MV-4-11 (cell line): ENCODE results near the gene SLC2A4.
A peak's percentile ranks its signal among the peaks of the same experiment; 100 is the strongest.

Experiments used
- DNase-seq: peaks from one replicate; lab custom pipeline; 2025; lab: John Stamatoyannopoulos, UW

SLC2A4 gene

DNA sequence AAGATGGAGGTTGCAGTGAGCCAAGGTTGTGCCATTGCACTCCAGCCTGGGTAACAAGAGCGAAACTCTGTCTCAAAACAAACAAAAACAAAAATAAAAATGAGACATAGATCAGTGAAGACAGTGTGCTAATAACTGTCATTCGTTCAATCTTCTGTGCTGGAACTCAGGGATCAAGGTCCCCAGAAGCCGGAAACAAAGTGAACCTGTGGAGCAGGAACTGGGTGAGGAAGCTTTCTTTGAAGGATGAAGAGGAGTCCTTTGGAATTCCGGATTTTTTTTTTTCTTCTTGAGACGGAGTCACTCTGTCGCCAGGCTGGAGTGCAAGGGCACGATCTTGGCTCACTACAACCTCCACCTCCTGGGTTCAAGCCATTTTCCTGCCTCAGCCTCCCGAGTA lies 2.1 kb upstream of the SLC2A4 start:
- no peak for DNase-seq

DNA sequence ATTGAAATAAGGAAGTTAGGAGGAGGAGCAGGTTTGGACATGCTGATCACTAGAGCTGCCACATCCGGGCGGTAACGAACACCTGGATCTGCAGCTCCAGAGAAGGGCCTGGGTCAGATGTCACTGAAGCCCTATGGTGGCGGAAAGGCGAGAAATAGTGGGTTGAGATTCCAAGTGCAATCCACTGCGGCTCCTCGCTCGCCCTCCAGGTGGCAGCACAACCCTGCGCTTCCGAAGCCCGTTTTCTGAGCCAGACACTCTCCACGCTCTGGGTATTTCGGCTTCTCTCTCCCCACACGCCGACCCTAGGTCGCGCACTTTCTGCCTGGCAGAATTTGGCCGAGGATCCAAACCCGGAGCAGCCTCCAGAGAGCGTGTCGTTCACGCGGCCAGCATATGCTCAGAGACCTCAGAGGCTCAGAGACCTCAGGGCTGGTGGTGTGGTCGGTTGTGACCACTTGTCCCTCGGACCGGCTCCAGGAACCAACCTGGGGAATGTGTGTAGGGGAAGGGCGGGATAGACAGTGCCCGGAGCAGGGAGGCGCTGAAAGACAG lies 922 bp upstream of the SLC2A4 start:
- peak; percentile 80 for DNase-seq

DNA sequence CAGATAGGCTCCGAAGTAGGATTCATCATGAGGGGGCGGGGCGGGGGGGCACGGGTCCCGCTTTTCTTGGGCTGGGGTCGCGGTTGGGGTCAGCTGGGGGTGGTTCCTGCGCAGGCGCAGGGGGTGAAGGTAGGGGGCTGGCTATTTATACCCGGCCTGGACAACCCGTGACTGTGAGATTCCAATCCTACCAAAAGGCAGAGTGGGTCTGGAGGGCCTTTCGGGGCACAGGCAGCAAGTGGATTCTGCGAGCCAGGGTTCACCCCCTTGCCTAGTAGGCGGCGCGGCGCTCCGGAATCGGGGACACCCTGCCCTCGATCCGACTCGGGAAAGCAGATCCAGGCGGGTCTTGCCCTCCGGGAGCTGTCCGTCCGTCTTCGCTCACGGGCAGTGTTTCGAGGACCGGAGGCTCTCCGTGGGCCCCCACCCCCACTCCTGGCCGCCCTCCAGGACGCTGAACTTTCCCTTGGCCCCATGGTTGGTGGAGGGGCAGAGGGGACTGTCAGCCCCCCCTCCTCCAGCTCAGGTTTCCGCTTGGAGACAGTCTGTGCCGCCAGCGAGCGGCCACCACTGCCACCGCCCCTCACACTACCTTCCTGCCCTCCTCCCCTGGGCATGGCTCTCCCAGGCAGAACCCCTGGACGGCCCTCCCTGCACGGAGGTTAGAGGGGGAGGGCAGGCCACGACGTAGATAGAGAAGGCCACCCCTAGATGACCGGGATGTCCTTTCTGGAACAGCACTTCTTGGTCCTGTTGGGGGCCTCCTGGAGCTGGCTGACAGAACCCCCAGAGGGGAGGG lies 634 bp downstream of the SLC2A4 start:
- no peak for DNase-seq

DNA sequence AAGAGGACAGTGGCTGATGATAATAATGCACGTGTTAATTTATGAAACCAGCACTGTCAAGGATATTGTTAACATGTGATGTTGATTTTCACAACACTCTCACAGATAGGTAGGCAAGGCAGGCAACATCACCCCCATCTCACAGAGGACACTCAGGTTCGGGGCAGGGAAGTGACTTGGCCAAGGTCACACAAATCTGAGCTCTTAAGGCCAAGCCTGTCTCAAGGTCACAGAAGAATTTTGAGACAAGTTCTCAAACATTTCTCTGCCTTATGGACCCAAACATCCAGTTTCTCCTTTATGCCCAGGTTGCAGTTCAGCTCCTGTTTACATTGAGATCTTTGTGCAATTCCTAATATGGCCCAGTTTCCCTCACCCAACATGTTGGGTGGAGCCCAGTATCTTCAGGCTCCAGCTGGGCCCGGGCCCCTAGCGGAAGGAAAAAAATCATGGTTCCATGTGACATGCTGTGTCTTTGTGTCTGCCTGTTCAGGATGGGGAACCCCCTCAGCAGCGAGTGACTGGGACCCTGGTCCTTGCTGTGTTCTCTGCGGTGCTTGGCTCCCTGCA lies 1.3 kb downstream of the SLC2A4 start:
- no peak for DNase-seq

DNA sequence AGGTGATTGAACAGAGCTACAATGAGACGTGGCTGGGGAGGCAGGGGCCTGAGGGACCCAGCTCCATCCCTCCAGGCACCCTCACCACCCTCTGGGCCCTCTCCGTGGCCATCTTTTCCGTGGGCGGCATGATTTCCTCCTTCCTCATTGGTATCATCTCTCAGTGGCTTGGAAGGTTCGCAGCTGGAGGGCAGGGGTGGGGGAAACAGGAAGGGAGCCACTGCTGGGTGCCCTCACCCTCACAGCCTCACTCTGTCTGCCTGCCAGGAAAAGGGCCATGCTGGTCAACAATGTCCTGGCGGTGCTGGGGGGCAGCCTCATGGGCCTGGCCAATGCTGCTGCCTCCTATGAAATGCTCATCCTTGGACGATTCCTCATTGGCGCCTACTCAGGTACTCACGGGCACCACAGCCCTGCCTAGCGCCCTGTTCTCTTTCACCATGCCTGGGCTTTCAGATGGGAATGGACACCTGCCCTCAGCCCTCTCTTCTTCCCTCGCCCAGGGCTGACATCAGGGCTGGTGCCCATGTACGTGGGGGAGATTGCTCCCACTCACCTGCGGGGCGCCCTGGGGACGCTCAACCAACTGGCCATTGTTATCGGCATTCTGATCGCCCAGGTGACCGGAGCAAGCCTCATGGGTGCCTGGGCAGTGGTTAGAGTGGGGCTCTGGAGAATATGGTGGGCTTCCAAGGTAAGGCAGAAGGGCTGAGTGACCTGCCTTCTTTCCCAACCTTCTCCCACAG lies 2.1 kb downstream of the SLC2A4 start:
- no peak for DNase-seq

DNA sequence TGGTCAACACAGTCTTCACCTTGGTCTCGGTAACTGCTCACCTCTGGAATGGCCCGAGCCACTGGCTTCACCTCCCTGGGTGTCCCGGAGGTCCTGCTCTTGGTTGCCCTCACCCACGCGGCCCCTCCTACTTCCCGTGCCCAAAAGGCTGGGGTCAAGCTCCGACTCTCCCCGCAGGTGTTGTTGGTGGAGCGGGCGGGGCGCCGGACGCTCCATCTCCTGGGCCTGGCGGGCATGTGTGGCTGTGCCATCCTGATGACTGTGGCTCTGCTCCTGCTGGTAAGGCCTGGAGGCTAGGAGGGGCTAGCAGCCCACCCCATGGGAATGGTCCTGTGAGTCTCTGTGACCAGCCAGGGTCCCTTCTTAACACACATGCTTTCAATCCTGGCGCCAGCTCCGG lies 3.4 kb downstream of the SLC2A4 start:
- DNase-seq: no peak

DNA sequence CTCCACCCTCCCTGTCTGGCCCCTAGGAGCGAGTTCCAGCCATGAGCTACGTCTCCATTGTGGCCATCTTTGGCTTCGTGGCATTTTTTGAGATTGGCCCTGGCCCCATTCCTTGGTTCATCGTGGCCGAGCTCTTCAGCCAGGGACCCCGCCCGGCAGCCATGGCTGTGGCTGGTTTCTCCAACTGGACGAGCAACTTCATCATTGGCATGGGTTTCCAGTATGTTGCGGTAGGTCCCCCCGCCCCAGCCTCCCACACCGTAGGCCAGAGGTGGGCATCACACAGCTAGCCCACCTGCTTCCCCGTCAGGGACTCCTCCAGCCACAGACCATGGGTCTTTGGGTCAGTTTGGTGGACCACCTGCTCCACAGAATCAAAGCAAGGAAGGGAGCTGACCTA lies 4.2 kb downstream of the SLC2A4 start:
- DNase-seq: no peak

DNA sequence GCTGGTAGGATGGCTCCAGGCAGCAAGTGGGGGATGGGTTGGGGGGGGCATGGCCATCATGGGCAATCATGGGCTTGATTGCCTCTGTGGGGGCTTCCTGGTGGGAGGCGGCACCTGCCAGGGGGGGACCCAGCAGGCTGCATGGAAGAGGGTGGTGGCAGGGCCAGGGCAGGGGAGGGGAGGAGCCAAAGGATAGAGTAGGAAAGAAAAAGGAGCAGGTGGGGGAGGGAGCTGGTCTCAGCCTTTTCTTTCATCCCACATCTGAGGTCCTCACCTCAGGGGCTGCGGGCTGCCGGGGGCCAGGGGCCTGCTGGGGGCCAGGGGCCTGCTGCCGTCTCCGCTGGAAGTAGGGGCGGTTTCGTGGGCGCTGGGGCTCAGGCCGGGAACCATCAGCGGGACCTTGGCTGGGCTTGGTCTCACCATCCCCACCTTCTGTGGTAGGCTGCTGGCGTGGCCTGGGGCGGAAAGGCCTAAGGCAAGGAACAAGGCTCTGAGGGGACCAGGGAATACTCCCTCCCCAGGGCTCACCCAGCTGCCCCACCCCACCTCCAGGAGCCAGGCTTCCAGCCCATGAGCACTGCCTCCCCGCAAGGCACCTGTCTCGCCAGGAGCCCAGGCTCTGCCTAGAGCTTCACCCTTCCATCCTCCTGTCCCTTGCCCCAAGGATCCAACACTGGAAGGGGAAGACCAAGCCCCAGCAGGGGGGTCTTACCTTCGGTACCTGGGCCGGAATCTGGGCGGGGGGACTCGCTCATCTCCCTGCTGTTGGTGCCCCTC lies 7.9 kb downstream of the SLC2A4 start:
- no peak for DNase-seq

DNA sequence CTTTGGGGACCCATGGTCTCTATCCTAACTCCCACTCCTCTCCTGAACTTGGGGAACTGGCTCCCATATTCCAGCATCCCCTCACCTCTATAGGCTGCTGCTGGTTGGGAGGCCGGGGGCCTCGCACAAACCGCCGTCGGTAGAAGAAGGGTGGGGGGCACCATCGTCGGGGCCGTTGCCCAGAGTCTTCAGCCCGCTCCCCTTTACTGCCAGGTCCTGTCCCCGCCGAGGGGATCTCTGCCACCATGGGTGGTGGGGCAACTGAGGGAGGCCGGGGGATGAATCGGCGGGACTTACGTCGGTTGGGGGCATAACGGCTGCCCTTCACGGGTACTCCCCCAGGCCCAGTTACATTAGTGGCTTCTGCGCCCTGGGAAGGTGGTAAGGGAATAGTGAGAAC lies 8.6 kb downstream of the SLC2A4 start:
- DNase-seq: no peak

DNA sequence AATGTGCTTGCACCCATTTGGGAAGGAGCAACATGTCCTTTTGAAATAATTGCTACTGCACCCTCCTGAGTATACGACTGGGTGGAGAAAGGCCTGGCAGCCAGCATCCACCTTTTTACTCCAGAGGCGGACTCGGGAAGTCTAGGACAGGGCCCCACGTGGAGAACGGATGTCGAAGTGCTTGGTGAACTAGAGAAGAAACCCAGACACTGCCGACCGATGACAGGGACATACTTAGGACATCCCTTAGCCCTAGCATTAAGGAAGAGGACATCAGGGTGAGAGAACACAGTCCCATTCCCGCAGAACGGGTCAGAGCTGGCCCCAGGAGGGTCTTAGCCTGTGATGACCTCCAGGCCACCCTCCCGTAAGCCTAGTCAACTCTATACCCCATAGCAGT lies 9.2 kb downstream of the SLC2A4 start:
- no peak for DNase-seq

DNA sequence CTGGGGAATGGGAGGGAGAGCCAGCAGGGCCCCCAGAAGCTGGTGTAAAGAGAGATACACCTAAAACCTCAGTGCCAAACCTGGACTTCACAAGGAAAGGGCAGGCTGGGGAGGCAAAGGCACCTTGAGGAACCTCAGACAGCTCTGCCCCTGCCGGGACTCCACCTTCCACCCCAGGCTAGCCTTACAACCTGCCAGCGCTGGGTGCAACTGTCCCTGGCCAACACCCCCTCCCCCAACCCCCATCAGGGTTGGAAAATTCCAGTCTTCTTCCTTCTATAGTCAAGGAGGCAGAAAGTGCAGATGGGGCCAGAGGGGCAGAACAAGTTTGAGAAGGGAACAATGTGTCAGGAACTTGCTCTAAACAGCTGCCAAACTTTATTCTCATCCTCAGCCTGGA lies 10.7 kb downstream of the SLC2A4 start:
- no peak for DNase-seq

DNA sequence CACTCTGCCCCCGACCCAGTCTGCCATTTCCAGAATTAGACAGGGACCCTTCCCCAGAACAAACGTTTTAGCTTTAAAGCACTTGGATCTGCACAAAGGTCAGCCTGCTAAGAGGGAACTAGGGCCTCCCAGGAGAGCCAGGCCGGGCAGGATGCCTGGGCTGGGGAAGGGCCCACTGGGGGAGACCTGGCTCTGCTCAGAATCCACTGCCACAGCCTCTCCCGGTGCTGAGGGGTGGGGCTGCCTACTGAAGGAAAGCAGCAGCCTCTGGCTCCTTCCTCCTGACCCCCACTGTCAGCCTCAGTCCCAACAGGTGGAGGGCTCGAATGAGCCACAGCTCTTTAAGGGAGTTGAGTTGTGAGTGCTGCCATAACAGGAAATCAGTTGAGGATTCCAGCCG lies 11.2 kb downstream of the SLC2A4 start:
- DNase-seq: no peak

DNA sequence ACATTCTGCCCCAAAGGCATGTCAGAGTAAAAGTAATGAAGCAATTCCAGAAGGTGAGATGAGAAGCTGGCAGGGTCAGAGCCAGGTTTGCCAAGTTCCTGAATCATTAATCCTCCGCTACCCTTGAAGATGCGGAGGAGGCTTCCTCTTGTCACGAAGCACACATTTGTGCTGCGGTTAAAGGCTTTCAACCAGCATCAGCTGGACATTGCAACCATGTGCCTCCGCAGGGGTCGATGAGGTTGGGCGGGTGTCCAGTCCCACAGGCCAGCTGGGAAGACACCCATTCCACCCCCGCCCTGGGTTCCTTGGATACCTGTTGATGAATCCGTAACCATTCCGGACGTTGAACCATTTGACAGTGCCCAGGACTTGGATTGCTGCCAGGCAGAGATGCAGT lies 11.6 kb downstream of the SLC2A4 start:
- peak; percentile 56 for DNase-seq

DNA sequence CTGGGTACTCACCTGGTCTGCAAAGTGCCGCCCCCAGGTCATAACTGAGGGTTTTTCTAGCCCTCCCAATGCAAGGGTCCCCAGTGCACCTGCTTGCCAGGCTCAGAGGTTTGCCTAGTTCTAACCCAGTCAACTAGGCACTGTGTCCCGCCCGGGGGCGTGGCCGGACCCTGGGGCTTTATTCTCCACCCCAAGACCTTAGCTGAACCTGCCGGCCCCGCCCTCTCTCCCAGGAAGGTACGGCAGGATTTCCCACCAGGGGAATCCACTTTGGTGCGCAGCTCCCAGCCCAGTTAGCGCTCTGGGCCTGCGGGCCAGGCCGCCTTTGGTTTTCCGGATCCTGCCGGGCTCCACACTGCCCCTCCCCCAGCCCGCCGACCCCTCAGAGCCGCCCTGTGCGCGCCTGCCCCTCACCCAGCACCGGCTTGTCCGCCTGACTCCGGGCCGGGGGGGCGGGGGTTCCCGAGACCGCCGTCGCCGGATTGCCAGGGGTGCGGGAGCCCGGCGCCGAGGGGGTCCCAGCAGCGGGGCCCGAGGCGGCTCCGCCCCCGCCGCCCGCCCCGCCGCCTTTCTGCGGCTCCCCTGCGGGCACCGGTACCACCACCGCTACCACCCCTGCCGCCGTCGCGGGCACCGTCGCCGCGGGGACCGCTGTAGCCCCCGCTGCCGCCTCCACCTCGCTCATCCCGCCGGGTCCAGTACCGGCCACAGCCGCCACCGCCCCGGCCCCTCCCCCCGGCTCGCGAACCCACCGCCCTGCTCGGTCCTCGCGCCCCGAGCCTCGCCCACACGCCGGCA lies 12.5 kb downstream of the SLC2A4 start:
- DNase-seq: no peak

DNA sequence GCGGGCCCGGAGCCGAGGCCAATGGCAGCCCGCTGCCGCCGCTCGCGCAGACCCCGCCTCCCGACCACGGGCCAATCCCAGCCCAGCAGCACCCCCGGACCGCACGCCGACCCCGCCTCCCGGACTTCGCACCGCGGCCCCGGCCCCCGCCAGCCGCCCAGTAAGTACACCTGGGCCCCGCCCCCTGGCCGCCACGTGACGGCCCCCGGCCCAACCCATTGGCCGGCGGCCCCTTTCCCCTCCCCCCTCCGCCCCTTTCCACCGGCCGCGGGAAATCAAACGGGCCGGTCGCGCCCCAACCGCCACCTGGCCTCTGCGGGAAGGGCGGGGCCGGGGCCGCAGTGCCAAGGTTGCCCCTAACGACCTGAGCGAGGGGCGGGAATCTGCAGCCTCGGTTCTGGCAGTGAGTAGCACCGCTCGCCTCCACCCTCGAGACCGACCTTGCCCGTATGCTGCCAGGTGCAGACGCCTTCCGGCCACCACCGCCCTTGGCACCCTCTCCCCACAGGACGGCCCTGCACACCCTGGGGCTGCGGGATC lies 13.2 kb downstream of the SLC2A4 start, which contains the start of gene YBX2:
YBX2 (minus strand) TSS at position 26 of the 540 bp plus-strand sequence. CDS start 139 bp downstream, outside the sequence.
- peak; percentile 23 for DNase-seq

DNA sequence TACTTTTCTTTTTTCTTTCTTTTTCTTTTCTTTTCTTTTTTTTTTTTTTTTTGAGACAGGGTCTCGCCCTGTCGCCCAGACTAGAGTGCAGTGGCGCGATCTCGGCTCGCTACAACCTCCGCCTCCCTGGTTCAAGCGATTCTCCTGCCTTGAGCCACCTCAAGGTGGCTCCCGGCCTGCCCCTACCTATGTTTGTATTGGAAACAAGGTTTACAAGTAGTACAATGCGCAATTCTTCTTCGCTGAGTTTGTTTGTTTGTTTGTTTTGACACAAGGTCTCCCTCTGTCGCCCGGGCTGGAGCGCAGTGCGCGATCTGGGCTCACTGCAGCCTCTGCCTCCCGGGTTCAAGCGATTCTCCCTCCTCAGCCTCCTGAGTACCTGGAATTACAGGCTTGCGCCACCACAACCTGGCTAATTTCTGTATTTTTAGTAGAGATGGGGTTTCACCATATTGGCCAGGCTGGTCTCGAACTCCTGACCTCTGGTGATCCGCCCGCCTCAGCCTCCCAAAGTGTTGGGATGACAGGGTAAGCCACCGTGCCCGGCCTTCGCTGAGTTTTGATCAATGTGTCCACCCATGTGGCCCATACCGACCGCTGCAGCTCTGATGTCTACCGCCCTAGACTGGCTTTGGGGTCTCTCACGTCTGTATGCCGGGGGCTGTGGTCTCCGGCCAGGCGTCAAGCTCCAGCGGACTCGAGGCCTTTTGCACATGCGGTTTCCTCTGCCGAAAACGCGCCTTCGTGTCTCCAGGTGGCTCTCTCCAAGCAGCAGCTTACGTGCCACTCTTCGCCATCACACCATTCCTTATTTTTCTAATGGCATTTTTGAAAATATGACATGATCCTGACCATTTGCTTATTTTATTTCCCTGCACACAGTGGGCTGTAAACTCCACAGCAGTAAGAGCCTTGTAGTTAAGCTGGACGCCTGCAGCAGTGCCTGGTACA lies 14.0 kb downstream of the SLC2A4 start:
- DNase-seq: no peak

DNA sequence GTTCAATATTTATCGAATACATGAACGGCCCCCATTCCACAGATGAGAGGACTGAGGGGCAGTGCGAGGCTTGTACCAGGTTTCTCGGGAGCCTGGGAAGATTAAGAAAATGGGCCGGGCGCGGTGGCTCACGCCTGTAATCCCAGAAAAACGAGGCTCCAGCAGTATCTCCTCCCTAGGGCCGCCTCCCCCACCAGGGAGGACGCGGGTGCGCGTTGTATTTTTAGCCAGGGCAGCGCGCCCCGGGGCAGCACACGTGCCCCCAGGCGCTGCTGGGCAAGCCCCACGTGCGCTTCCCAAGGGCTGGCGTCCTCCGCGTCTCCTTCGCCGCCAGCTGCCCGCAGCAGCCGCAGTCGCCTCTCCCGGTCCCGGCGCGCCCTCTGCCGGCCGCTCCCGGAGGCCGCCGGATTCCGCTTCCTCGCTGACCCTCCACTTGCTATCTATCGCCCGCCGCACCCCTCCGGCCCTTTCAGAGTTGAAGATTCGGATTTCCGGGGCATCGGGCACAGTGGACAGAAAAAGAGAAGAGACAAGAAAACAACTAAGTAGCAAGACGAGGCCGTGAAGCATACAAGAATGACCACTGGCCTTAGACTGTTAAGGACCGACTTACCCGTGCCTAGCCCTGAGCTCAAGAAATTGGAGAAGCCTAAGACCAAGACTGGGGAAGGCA lies 14.8 kb downstream of the SLC2A4 start:
- DNase-seq: peak; percentile 77

DNA sequence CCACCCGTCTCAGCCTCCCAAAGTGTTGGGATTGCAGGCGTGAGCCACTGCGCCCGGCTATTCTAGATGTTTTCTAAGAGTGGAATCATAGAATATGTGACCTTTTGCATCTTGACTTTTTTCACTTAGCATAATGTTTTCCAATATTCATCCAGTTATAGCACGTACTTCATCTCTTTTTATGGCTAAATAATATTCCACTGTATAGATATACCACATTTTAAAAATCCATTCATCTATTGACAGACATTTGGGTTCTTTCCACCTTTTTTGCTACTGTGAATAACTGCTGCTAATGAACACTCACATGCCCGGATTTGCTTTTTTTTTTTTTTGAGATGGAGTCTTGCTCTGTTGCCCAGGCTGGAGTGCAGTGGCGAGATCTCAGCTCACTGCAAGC lies 22.7 kb downstream of the SLC2A4 start:
- DNase-seq: no peak
